ENCODE results near the gene TMEM163. TPM values are rescaled to one million over a fixed set of nuclear protein-coding genes. Genes with fewer than 3 reads are reported as not detected.
A peak's percentile ranks its signal among the peaks of the same experiment; 100 is the strongest.

TMEM163 gene
- polyA plus RNA-seq, 6 donors from 2014 or later: 0.33 to 1.0 (median 0.47) TPM

- ATAC-seq (ENCODE audit: low read depth in 2 of 2): no peak
- Mint-ChIP-seq H3K9me3 (no peaks in the 10 kb centered on the region), H3K36me3 (no peaks in the 10 kb centered on the region), H3K27me3 (peaks cover 66 to 78% (median 68%) of the 10 kb centered on the region in 3 donors), H3K4me3 (peak overlapping the region; percentile 17 to 87 (median 63)), H3K27ac (peak overlapping the region in 1 of 6 donors; percentile 58), H3K4me1 (peaks cover 20 to 32% (median 27%) of the 10 kb centered on the region in 3 donors)
- DNase-seq: no peak
Measured at GRCh38 chr2:134705861-134706586, 12.8 kb downstream of the TMEM163 start.

GRCh38 chr2:134704173-134704572 is 14.6 kb downstream of the TMEM163 start:
- H3K27me3 Mint-ChIP-seq: peaks cover 59 to 75% (median 66%) of the 10 kb centered on the region in 3 donors
- no peaks in the 10 kb centered on the region for H3K9me3 Mint-ChIP-seq
- peaks cover 20 to 32% (median 27%) of the 10 kb centered on the region in 3 donors for H3K4me1 Mint-ChIP-seq
- H3K36me3 Mint-ChIP-seq: no peaks in the 10 kb centered on the region
- ATAC-seq (ENCODE audit: low read depth in 2 of 2) (no peak), DNase-seq (no peak)
- H3K27ac Mint-ChIP-seq: no peak overlapping the region
- no peak overlapping the region for H3K4me3 Mint-ChIP-seq

GRCh38 chr2:134703426-134703825 is 15.4 kb downstream of the TMEM163 start:
- peaks cover 20 to 32% (median 27%) of the 10 kb centered on the region in 3 donors for H3K4me1 Mint-ChIP-seq
- no peak overlapping the region for H3K27ac Mint-ChIP-seq
- no peak for ATAC-seq (ENCODE audit: low read depth in 2 of 2)
- no peaks in the 10 kb centered on the region for H3K9me3 Mint-ChIP-seq
- peaks cover 54 to 70% (median 70%) of the 10 kb centered on the region in 3 donors for H3K27me3 Mint-ChIP-seq
- no peak overlapping the region for H3K4me3 Mint-ChIP-seq
- no peak for DNase-seq
- H3K36me3 Mint-ChIP-seq: no peaks in the 10 kb centered on the region

DNA sequence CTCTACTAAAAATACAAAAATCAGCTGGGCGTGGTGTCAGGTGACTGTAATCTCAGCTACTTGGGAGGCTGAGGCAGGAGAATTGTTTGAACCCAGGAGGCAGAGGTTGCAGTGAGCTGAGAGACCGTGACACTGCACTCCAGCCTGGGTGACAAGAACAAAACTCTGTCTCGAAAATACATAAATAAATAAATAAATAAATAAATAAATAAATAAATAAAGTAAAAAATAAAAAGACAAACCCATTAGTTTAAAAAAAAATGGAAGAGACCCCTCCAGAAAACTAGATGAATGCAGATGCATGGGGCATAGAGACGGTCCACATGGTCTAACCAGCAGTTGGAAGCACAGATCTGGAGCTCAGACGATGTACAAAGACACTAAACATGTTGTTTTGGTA is 18.1 kb downstream of the TMEM163 start:
- H3K4me3 Mint-ChIP-seq: no peak overlapping the region
- peaks cover 6 to 13% (median 10%) of the 10 kb centered on the region in 3 donors for H3K4me1 Mint-ChIP-seq
- DNase-seq (no peak), ATAC-seq (ENCODE audit: low read depth in 2 of 2) (no peak)
- H3K36me3 Mint-ChIP-seq: no peaks in the 10 kb centered on the region
- no peaks in the 10 kb centered on the region for H3K9me3 Mint-ChIP-seq
- H3K27me3 Mint-ChIP-seq: peaks cover 50 to 54% (median 53%) of the 10 kb centered on the region in 3 donors
- no peak overlapping the region for H3K27ac Mint-ChIP-seq

- Mint-ChIP-seq H3K27me3 (peaks cover 8 to 19% (median 10%) of the 10 kb centered on the region in 3 donors), H3K9me3 (no peaks in the 10 kb centered on the region), H3K4me3 (no peak overlapping the region), H3K27ac (no peak overlapping the region), H3K4me1 (no peaks in the 10 kb centered on the region), H3K36me3 (no peaks in the 10 kb centered on the region)
- DNase-seq: no peak
- no peak for ATAC-seq (ENCODE audit: low read depth in 2 of 2)
Measured at GRCh38 chr2:134694411-134694810, 24.4 kb downstream of the TMEM163 start.

GRCh38 chr2:134693359-134694330 is 25.2 kb downstream of the TMEM163 start:
- ATAC-seq (ENCODE audit: low read depth in 2 of 2): no peak
- no peak for DNase-seq
- Mint-ChIP-seq H3K4me1 (no peaks in the 10 kb centered on the region), H3K4me3 (no peak overlapping the region), H3K36me3 (no peaks in the 10 kb centered on the region), H3K27me3 (peaks cover 8 to 19% (median 9%) of the 10 kb centered on the region in 3 donors), H3K27ac (no peak overlapping the region), H3K9me3 (no peaks in the 10 kb centered on the region)

- DNase-seq (no peak), ATAC-seq (ENCODE audit: low read depth in 2 of 2) (peak in 1 of 2 donors; percentile 50)
- H3K27ac Mint-ChIP-seq: no peak overlapping the region
- no peaks in the 10 kb centered on the region for H3K36me3 Mint-ChIP-seq
- H3K4me1 Mint-ChIP-seq: no peaks in the 10 kb centered on the region
- H3K4me3 Mint-ChIP-seq: no peak overlapping the region
- H3K9me3 Mint-ChIP-seq: no peaks in the 10 kb centered on the region
- H3K27me3 Mint-ChIP-seq: peaks cover 0 to 11% (median 0%) of the 10 kb centered on the region in 3 donors
Measured at GRCh38 chr2:134692499-134692898, 26.3 kb downstream of the TMEM163 start.

DNA sequence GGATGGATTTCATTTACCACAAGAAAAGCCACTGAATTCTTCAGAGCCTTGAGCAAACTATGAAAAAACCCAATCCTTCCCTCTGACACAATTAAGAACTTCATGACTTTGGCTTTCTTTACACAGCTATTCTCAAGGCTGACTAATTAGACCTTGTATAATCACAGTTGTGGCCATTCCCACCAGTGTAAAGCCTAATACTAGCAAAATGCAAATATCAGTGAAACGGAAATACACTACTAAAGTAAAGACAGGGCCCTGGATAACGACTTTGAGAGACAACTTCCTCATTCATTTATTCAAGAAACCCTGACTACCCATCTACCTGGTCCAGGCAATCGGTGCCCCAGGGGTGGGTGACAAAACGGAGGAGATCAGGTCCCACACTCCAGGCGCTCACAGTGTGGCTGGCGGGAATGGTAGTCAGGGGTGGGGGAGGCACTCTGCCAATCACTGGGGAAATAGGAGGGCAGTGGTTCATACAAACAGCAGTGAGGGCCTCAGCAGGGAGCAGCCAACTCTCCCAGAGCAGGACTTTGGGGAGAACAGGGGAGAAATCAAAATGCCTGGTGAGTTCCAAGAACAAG is 28.1 kb downstream of the TMEM163 start:
- Mint-ChIP-seq H3K27me3 (peaks cover 0 to 7% (median 0%) of the 10 kb centered on the region in 3 donors), H3K4me3 (no peak overlapping the region), H3K9me3 (no peaks in the 10 kb centered on the region)

DNA sequence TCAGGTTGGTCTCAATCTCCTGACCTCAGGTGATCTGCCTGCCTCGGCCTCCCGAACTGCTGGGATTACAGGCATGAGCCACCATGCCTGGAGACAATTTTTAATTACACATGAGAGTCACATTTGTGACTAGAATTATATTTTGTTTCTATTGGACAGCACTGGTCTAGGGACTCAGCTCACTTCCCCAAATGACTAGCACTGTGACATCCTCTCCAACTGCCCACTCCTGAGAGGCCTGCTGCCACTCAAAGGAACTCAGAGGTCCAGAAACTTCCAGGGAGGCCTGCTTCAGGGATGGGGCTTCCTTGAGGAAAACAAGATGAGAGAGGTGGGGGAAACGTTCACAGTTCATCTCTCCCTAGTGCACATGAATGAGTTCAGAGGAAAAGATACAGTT is 29.5 kb downstream of the TMEM163 start:
- Mint-ChIP-seq H3K9me3 (no peaks in the 10 kb centered on the region), H3K27ac (peak overlapping the region in 1 of 6 donors; percentile 6), H3K4me1 (no peaks in the 10 kb centered on the region), H3K36me3 (no peaks in the 10 kb centered on the region), H3K4me3 (no peak overlapping the region), H3K27me3 (peaks cover 0 to 6% (median 0%) of the 10 kb centered on the region in 3 donors)
- DNase-seq (no peak), ATAC-seq (ENCODE audit: low read depth in 2 of 2) (no peak)

More for the DNA sequence above, 28.1 kb downstream of the TMEM163 start:
- peak; percentile 62 to 85 for ATAC-seq (ENCODE audit: low read depth in 2 of 2)
- Mint-ChIP-seq H3K36me3 (no peaks in the 10 kb centered on the region), H3K4me1 (no peaks in the 10 kb centered on the region), H3K27ac (peak overlapping the region in 1 of 6 donors; percentile 15)
- DNase-seq: no peak

- peaks cover 0 to 9% (median 8%) of the 10 kb centered on the region in 3 donors for H3K27me3 Mint-ChIP-seq
- no peak overlapping the region for H3K27ac Mint-ChIP-seq
- H3K4me3 Mint-ChIP-seq: no peak overlapping the region
- DNase-seq: no peak
- no peak for ATAC-seq (ENCODE audit: low read depth in 2 of 2)
- peaks cover 7% of the 10 kb centered on the region in 3 donors for H3K4me1 Mint-ChIP-seq
- H3K36me3 Mint-ChIP-seq: no peaks in the 10 kb centered on the region
- peaks cover 0 to 2% (median 0%) of the 10 kb centered on the region in 7 donors for H3K9me3 Mint-ChIP-seq
Measured at GRCh38 chr2:134685967-134686366, 32.8 kb downstream of the TMEM163 start.

DNA sequence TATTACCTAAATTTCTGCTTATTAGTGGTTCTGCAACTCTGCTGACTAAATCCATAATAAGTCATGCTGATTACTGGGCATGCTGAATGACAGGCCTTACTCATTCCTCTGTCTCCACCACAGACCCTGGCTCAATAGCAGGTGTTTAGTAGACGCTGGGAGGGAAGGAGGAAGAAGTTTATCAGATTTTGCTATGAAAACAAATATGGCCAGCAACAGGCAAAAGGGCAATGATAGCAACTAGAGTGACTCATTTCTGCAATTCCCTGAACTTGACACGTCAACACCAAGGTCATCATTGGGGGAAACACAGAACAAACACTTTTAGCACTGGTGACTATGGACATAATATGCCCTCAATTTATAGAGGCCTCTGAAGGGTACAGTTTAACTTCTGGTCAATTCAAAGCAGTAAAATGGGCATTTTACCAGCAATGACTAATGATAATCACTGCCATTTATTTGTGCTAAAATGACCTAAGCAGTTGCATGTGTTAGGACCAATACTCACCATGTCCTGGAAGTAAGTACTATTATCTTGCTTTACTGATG is 35.2 kb downstream of the TMEM163 start:
- ATAC-seq (ENCODE audit: low read depth in 2 of 2): no peak
- Mint-ChIP-seq H3K4me3 (no peak overlapping the region), H3K36me3 (no peaks in the 10 kb centered on the region), H3K4me1 (peaks cover 19 to 25% (median 21%) of the 10 kb centered on the region in 3 donors), H3K9me3 (peaks cover 0 to 2% (median 0%) of the 10 kb centered on the region in 7 donors), H3K27me3 (peaks cover 0 to 12% (median 11%) of the 10 kb centered on the region in 3 donors), H3K27ac (no peak overlapping the region)
- no peak for DNase-seq

GRCh38 chr2:134682726-134683125 is 36.1 kb downstream of the TMEM163 start:
- peaks cover 19 to 25% (median 21%) of the 10 kb centered on the region in 3 donors for H3K4me1 Mint-ChIP-seq
- ATAC-seq (ENCODE audit: low read depth in 2 of 2) (no peak), DNase-seq (no peak)
- no peak overlapping the region for H3K4me3 Mint-ChIP-seq
- H3K27me3 Mint-ChIP-seq: peaks cover 0 to 12% (median 11%) of the 10 kb centered on the region in 3 donors
- no peaks in the 10 kb centered on the region for H3K36me3 Mint-ChIP-seq
- H3K27ac Mint-ChIP-seq: no peak overlapping the region
- peaks cover 0 to 2% (median 0%) of the 10 kb centered on the region in 7 donors for H3K9me3 Mint-ChIP-seq

DNA sequence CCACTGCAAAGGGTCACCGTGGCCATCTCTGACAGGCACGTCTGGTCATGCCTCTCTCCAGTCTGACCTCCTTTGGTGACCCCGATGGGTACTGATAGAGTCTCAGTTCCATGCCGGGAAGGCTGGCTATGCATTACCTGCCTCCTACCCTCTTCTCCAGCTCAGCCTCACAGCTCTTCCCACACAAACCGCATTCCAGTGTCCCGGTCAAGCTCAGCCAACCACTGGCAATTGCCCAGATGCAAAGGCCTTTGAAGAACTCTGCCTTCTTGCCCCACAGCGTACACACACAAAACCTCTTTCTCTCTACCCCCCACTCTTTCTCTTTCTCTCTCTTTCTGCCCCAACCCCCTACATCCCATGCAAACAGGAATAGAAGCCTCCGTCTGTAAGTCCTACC is 37.6 kb downstream of the TMEM163 start:
- Mint-ChIP-seq H3K9me3 (peaks cover 0 to 2% (median 0%) of the 10 kb centered on the region in 7 donors), H3K4me3 (peak overlapping the region in 1 of 8 donors; percentile 76), H3K4me1 (peaks cover 25 to 32% (median 29%) of the 10 kb centered on the region in 3 donors), H3K27ac (peak overlapping the region in 2 of 6 donors; percentile 82), H3K27me3 (peaks cover 0 to 12% (median 11%) of the 10 kb centered on the region in 3 donors), H3K36me3 (no peaks in the 10 kb centered on the region)
- ATAC-seq (ENCODE audit: low read depth in 2 of 2): no peak
- DNase-seq: no peak

Measured in naive B cell (primary cell).